CD4-positive, alpha-beta T cell (primary cell): Measurements from ENCODE around the gene THBD. TPM values are rescaled to one million over a fixed set of nuclear protein-coding genes. Genes with fewer than 3 reads are reported as not detected.

Source experiments
- ATAC-seq: fragments of 200-7000 bp; cut with Tn5 transposase; one replicate; pipeline ENCODE4 v1.10.0; 2022; ENCODE audit warnings: mild to moderate bottlenecking; ENCODE audit not compliant: poor library complexity
- CTCF ChIA-PET: fragments of 350-600 bp; sonication (Branson Sonifier 250); formaldehyde crosslinking; loops from one replicate; lab custom pipeline; 2021; ENCODE audit warnings: antibody characterized with exemption, inconsistent platforms; lab: Charles Lee
- POLR2A ChIA-PET: fragments of 350-600 bp; sonication (Branson Sonifier 250); formaldehyde crosslinking; loops from one replicate; lab custom pipeline; 2021; ENCODE audit warnings: antibody characterized with exemption, inconsistent platforms; lab: Charles Lee
- DNase-seq, 14 experiments: peaks; one replicate each; pipeline ENCODE4 v3.0.0-alpha.2; 2013 to 2020; ENCODE audit warnings: mixed read lengths in 2 of 14
- H3K27ac ChIP-seq, 2 donors: one replicate each; pipeline versions ENCODE4 v1.5.1 to v1.7.0; 2013; ENCODE audit warnings: low read length in 2 of 2, low read depth in 1 of 2, mild to moderate bottlenecking in 1 of 2
- H3K27me3 ChIP-seq, 2 experiments: 1 replicate in 1 of 2; 2 replicates in 1 of 2; pipeline versions ENCODE4 v1.6.1 to v1.7.0; 2013; ENCODE audit warnings: low read length in 2 of 2, control low read depth in 1 of 2, mild to moderate bottlenecking in 1 of 2, moderate library complexity in 1 of 2; ENCODE audit not compliant: insufficient read depth in 2 of 2, control insufficient read depth in 1 of 2
- H3K36me3 ChIP-seq: one replicate; pipeline ENCODE4 v1.6.1; 2013; ENCODE audit warnings: low read length, control low read depth; ENCODE audit not compliant: insufficient read depth
- H3K4me1 ChIP-seq: one replicate; pipeline ENCODE4 v1.6.1; 2013; ENCODE audit warnings: low read length, control low read depth; ENCODE audit not compliant: insufficient read depth
- H3K4me3 ChIP-seq: one replicate; pipeline ENCODE4 v1.5.1; 2013; ENCODE audit warnings: mild to moderate bottlenecking, low read length, moderate library complexity
- H3K9me3 ChIP-seq, 2 experiments: 1 replicate in 1 of 2; 2 replicates in 1 of 2; pipeline versions ENCODE4 v1.6.1 to v1.7.0; 2013; ENCODE audit warnings: low read length in 2 of 2, mild to moderate bottlenecking in 2 of 2, control low read depth in 1 of 2, moderate library complexity in 1 of 2; ENCODE audit not compliant: control insufficient read depth in 1 of 2, insufficient read depth in 1 of 2
- H3K27ac Mint-ChIP-seq: one replicate; pipeline ENCODE4 v1.8.0; 2020; ENCODE audit warnings: mixed read lengths
- H3K27me3 Mint-ChIP-seq: one replicate; pipeline ENCODE4 v1.8.0; 2021; ENCODE audit warnings: mixed read lengths
- H3K36me3 Mint-ChIP-seq: one replicate; pipeline ENCODE4 v1.8.0; 2021; ENCODE audit warnings: low read depth, mixed read lengths
- H3K4me1 Mint-ChIP-seq: one replicate; pipeline ENCODE4 v1.8.0; 2021; ENCODE audit warnings: low read depth, mixed read lengths
- H3K4me3 Mint-ChIP-seq: one replicate; pipeline ENCODE4 v1.8.0; 2020; ENCODE audit warnings: mild to moderate bottlenecking, mixed read lengths
- H3K9me3 Mint-ChIP-seq: one replicate; pipeline ENCODE4 v1.8.0; 2020; ENCODE audit warnings: mixed read lengths
- CTCF ChIP-seq: fragments of 200-600 bp; IDR thresholded peaks from one replicate; pipeline ENCODE4 v1.8.0; 2022; ENCODE audit warnings: antibody characterized with exemption, mild to moderate bottlenecking
- intact Hi-C, 2 experiments: fragments of 100-400 bp; cut with DNase I in 1 of 2; cut with micrococcal nuclease in 1 of 2; formaldehyde crosslinking; loops; one replicate each; pipeline versions ENCODE4 v1.15.1 to v1.9.0; 2023 to 2025; cut with DNase I, micrococcal nuclease
- total RNA-seq, 174 experiments: library from RNA in 2 of 174; stranded (reverse) in 2 of 174; gene quantifications; one replicate each; pipeline ENCODE4 v1.2.3 and lab custom pipeline; 2021 to 2026

Gene THBD
- total RNA-seq, 2 experiments from 2014 or later, result 2.2 to 2.4 TPM

- H3K9me3 Mint-ChIP-seq, result no peaks in the 10 kb centered on the region
- intact Hi-C loops, result no loop called here
- no peaks in the 10 kb centered on the region for H3K36me3 Mint-ChIP-seq
- ChIA-PET CTCF (no interaction called here), POLR2A (no interaction called here)
- no peak for TF ChIP-seq CTCF
- Histone ChIP-seq H3K36me3 (no peaks in the 10 kb centered on the region), H3K27ac (no peak overlapping the region), H3K27me3 (peaks cover 43 to 58% of the 10 kb centered on the region in 2 experiments), H3K4me1 (peaks cover 20% of the 10 kb centered on the region), H3K9me3 (peaks cover 0 to 29% of the 10 kb centered on the region in 2 experiments), H3K4me3 (no peak overlapping the region)
- H3K27me3 Mint-ChIP-seq, result peaks cover 55% of the 10 kb centered on the region
- no peak overlapping the region for H3K4me3 Mint-ChIP-seq
- H3K27ac Mint-ChIP-seq, result no peak overlapping the region
- DNase-seq (no peak), ATAC-seq (no peak)
- peaks cover 6% of the 10 kb centered on the region for H3K4me1 Mint-ChIP-seq
These were observed 2.3 kb downstream of the THBD start for GRCh38 chr20:23047001-23047737.

- H3K4me1 ChIP-seq, result peaks cover 20% of the 10 kb centered on the region
- no peaks in the 10 kb centered on the region for H3K36me3 ChIP-seq
- intact Hi-C loops, result no loop called here
- no peak for TF ChIP-seq CTCF
- Mint-ChIP-seq H3K27ac (no peak overlapping the region), H3K4me3 (no peak overlapping the region), H3K4me1 (peaks cover 6% of the 10 kb centered on the region), H3K27me3 (peaks cover 54% of the 10 kb centered on the region), H3K36me3 (no peaks in the 10 kb centered on the region), H3K9me3 (no peaks in the 10 kb centered on the region)
- H3K4me3 ChIP-seq, result no peak overlapping the region
- POLR2A ChIA-PET, result no interaction called here
- no peak for ATAC-seq
- H3K27me3 ChIP-seq, result peaks cover 39 to 54% of the 10 kb centered on the region in 2 experiments
- CTCF ChIA-PET, result no interaction called here
- peaks cover 0 to 28% of the 10 kb centered on the region in 2 experiments for H3K9me3 ChIP-seq
- H3K27ac ChIP-seq, result no peak overlapping the region
- no peak for DNase-seq
These were observed 3.0 kb downstream of the THBD start for GRCh38 chr20:23046431-23046830.

- no peaks in the 10 kb centered on the region for H3K9me3 Mint-ChIP-seq
- H3K27me3 Mint-ChIP-seq, result peaks cover 60% of the 10 kb centered on the region
- CTCF ChIA-PET, result no interaction called here
These were observed 6.1 kb downstream of the THBD start for GRCh38 chr20:23043376-23043775.

More at GRCh38 chr20:23043376-23043775, 6.1 kb downstream of the THBD start:
- Mint-ChIP-seq H3K4me1 (peaks cover 6% of the 10 kb centered on the region), H3K36me3 (no peaks in the 10 kb centered on the region), H3K4me3 (no peak overlapping the region), H3K27ac (no peak overlapping the region)
- Histone ChIP-seq H3K27me3 (peaks cover 26 to 37% of the 10 kb centered on the region in 2 experiments), H3K4me1 (peaks cover 10% of the 10 kb centered on the region), H3K9me3 (peaks cover 0 to 11% of the 10 kb centered on the region in 2 experiments), H3K4me3 (no peak overlapping the region), H3K27ac (no peak overlapping the region), H3K36me3 (no peaks in the 10 kb centered on the region)
- POLR2A ChIA-PET, result no interaction called here
- ATAC-seq, result no peak
- intact Hi-C loops, result no loop called here
- DNase-seq, result no peak
- TF ChIP-seq CTCF, result no peak
